NCI-H524 treated with DMSO at 0.1 percent for 48 hours (cell line): ENCODE results near the gene CMIP.

ENCODE experiments used
- DNase-seq: peaks from one replicate; lab custom pipeline; 2025; lab: John Stamatoyannopoulos, UW

The CMIP gene

DNA sequence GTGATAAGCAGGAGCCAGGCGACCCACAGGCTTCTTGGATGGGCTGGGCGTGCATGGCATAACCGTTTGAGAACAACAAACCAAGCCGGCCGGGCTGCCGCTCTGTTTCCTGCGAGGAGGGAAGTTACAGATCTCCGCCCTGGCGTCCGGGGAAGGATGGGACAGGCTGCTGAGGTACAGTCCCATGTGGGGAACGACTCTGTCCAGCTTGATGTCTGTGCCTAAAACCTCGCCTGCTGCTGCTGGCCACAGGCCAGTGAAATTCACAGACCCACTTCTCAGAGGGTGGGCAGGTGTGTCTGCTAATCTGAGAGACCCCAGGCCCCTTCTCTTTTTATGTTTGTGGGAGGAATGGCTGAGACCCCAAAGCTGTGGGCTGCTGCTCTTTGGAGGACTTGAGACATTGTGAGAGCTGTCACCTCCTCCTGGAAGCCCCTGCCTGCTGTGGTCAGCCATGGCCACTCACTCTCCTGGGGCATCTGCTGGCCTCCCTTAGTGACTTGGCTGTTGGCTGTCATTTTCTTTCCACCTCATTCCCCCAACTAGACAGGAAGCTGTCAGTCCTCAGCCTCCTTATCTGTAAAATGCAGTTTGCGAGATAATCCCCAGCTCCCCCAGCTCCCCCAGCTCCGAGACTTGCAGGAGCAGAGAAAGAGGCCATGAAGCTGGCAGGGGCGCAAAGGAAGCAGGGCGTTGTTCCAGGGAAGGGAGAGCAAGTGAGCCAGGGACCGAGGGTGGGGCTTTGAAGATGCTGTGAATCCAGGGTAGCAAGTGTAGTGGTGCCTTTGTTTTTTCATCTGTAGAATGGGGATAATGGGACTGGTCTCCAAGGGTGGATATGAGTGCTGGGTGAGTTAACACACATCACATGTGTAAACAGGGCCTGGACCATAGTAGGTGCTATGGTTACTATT, 51.0 kb downstream of the CMIP start:
- no peak for DNase-seq

DNA sequence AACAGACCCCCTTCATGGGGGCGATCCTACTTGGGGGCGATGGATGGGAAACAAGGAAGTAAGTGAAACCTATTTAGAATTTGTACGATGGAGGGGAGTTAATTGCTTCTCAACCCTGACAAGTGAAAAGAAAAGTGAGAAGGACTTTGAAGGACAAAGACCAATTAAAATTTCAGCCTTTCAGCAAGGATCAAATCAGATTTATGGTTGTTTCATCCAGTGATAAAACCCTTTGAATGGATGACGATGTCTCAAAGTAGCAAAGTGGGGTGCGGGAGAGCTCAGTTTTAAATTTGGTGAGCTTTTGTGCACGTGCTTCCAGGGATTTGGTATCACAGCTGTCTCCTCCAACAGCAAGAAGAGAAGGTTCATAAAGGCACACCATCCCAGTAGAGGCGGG, 51.7 kb downstream of the CMIP start:
- no peak for DNase-seq

DNA sequence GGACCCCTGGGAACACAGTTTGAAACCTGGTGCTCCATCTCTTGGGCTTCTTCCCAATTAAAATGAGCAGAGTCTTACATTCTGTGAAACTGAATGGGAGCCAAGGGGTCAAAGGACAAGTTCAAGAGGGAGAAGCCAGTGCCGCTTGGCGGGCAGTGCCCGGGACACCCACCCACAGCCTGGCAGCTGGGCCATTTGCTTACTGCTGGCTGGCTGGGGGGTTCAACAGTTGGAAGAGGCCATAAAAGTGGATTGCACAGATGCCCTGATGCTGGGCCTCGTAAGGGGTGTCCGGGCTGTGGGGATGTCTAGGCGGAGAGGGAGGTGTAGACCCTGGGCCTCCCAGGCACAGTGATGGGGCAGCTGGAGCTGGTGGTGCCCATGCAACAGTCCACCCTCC, 52.1 kb downstream of the CMIP start:
- no peak for DNase-seq

DNA sequence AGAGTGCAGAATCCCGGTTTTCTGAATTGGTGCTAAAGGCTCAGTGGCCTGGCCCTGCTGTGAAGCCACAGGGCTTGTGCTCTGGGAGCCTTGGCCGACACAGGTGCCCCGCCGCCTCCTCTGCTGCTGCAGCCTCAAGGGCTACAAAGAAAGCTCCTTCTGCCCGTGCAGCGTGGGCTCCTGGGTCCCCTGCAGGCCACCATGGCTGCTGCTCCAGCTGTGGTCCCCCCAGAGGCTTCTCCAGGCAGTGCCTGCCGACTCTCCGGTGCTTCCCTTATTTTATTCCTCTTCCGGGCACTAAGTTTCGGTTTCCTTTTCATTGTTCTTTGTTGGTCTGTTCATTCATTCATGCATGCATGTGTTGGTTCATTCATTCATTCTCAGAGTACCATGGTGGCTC, 53.1 kb downstream of the CMIP start:
- DNase-seq, result no peak

DNA sequence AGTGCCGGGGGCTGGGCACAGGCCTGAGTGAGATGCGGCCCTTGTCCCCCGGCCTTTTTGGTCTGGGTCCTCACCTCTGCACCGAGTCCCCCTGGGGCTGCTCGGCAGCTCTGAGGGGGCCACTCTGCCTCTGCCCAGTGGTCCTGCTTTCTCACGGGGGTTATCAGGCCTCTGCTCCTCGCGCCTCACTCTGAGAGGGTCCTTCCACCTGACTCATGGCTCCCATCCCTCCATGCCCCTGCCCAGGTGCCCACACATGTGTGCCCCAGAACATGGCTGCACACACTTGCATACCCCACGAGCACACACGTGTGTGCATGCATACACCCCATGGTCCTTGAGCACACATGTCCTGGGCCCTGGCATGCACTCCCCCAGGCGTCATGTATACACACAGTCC, 53.7 kb downstream of the CMIP start:
- no peak for DNase-seq

DNA sequence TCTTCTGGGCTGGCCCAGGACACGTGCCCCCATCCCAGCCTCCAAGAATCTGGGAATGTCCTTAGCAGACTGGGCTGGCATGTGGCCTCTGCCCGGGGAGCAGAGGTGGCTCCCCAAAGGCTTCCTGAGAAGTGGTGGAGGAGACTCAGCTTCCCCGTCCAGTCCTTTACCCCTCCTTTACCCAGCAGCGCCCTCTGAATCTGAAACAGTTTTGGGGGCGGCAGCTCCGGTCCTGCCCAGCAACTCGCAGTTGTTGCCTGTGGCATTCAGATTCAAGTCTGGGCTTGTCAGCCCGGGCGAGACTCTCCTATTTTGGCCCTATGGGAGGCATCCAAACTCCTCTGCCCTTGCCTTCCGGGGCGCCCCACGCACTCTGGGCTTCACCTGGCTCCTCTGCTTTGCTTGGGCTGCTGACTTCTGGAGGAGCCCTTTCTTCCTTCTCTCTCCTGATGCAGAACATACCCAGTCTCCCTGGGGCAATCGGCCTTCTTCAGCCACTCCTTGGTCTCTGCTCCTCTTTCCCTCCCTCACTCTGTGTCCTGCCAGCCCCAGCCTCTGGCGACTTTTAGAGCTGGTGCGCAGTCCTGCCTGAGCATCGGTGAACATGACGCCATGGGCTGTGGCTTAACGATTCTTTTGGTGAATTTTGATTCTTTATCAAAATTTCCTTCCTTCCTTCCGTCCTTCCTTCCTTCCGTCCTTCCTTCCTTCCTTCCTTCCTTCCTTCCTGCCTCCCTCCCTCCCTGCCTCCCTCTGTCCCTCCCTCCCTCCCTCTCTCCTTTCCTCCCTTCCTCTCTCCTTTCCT, 55.2 kb downstream of the CMIP start:
- DNase-seq, result no peak

DNA sequence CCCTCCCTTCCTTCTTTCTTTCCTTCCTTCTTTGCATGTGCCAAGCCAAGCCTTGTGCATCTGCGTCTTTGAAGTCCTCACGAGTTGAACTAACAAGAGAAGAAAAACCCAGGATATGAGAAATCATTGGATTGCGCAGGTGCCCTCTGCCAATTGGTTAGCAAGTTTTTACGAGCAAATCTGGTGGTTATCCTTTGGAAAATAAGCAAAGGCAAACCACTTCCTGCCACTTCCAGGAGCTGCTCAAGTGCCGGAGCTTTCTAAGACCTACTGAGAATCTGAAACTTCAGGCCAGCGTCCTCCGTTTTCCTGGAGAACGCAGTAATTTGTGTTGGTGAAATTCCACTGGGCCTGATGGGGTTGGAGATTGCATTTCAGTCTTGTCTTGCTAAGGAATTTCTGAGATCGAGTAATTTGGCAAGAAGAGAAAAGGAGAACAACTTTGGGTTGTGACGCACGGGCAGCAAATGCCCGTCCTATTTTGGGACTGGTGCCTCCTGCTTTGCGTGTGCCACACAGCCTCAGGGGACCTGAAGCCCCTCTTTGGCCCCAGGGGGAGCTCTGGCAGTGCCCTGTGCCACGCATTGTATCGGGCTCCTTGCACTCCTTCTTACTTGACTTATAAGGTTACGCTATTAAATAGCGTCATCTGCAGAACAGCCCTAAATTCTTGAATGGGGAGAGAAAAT, 56.4 kb downstream of the CMIP start:
- no peak for DNase-seq

DNA sequence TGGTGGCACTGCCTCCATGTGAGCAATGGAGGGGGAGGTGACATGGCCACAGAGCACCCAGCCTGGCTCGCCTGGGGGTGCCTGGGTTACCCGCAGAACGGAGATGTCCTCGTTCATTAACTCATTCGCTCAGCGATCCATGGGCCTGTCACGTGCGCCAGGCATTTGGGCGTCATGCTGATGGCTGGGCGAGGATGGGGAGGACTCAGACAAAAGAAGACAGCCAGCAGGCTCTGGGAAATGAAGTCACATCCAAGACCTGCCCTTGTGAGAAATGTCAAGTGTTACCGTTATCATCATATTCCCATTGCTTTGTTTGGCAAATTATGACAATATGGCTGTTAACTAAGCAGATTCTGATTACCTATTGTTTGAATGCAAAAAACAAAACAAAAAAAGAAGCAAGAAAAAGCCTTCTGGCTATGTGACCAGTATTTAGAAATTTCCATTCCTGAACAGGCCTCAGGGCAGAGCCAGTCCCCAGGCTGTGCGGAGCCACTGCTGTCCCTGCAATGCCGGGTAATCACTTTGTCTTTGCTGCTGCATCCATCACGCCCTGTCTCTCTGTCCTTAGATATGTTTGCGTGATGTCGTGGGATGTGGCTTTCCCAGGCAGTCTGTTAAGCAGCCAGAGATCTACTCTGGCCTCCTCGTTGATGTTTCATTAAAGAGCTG, 57.9 kb downstream of the CMIP start:
- DNase-seq, result no peak

DNA sequence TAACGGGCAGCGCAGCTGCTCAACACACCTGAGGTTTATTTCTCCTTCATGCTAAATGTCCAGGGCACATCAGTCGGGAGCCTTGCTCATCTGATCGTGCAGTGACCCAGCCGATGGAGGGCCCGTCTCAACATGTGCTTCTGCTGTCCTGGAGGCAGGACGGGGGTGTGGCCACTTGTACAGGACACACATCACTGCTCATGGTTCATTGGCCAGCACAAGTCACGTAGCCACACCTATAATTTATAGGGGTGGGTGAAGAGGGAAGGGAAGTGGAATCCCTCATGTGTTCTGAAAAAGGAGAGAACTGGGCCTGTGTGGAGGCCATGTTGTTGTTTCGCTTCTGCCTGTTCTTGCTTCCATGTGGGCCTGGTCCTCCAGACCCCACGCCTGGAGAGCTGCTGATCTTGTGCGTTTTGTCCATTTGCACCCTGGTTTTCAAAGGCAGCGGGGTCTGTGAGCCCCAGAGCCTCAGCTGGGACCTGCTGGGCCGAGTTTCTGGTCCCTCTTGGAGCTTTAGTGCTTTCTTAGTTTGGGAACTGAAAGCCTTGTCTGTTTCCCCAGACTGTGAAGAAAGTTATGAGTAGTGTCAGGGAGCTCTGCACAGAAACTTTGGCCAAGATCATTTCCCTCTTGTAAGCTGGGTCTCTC, 60.5 kb downstream of the CMIP start:
- no peak for DNase-seq

DNA sequence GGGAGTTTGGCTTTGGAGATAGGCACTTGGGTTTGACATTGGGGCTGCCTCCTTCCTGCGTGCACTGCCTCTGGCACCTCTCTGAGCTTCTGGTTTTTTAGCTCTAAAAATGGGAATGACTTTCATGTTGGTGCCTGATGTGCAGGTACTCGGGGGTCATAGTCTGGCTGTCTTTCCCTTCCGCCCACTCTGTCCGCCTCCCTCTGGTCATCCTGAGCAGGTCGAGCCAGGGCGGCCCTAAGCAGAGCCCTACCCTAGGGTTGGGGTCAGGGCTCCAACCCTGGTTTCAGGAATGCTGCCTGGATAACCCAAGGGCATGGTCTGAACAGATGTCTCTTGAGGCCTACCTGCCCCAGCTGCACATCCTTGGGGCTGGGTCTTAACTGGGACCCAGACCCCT, 64.8 kb downstream of the CMIP start:
- no peak for DNase-seq

DNA sequence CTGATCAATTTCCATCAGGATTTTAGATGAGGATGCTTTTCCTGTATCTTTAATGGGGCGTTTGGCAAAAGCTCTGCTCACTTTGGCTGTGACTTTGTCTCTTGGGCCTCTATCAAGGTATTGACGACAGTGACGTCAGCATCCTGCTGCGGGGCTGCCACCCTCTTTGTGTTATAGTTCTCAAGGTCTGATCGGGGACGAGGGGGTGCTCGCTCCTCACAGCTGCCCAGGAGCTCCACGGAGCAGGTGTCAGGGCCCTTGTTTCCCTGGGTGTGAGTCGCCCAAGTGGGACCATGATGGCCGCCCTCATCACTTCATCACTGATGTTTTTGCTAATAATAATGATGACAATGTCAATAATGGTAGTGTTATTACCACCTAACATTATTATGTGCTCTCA, 65.4 kb downstream of the CMIP start:
- DNase-seq, result no peak

DNA sequence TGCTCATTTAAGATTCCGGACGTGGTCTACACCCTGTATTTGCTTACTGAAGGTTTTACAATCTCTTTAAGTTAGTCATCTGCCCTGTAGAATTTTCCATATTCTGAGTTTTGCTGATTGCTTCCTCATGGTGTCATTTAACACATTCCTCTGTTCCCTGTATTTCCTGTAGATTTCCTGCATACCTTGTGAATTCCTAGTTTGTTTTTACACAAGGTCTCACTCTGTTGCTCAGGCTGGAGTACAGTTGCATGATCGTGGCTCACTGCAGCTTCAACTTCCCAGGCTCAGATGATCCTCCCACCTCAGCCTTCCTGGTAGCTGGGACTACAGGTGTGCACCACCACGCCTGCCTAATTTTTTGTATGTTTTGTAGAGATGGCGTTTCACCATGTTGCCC, 66.8 kb downstream of the CMIP start:
- DNase-seq, result no peak

DNA sequence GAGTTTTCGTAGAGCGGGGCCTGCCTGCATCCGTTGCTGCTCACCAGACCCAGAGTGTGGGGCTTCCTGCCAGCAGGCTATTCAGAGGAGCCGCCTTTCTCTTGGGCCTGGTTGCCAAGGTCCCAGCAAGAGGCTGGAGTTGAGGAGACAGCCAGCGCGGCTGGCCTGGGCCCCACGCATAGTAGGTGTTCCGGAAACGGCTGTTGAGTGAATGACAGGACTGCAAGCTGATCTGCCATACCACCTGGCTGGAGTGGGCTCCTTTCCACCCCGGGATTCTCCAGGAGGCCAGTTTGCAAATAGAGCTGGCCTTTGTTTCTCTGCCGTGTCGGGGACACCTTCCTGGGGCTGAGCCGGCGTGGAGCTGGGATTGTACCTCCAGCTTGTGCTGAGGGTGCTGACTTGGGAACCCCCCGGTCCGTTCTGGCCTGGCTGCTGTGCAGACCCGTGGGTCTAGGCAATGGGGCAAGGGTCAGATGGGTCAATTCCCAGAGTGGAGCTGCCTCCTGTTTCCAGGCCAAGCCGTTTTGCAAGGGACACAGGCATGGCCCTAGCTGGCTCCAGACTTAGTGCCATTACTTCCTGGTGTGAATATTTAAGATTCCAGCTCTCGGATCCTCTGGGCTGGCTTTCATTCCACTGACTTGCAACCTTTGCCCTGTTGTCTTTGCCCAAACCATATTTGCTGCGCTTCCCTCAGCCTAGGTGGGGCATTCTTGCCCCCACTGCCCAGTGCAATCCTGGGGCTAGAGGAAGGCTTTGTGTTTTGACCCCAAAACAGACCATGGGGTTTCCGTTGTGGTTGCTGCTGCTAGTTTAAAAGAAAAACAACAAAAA, 68.8 kb downstream of the CMIP start:
- no peak for DNase-seq

DNA sequence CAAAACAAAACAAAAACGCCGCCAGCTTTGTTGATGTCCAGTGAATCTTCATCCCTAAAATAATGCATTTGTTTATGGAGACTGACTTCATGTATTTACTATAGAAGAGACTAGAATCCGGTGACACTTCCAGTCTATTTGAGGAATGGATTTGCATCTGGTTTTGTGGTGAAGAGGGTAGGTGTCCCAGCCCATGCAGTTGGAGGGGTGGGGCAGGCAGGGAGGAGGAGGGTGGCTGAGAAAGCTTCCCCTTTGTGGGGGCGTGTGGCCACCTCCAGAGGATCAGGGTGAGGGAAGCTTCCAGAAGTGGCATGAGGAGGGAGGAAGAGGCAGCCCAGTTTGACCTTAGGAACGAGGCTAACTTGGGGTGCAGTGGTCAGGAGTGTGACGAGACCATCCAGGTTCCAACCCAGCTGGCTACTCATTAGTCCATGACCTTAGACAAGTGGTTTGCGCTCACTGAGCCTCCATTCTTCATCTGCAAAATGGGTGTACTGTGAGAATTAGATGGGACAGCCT, 69.5 kb downstream of the CMIP start:
- no peak for DNase-seq

DNA sequence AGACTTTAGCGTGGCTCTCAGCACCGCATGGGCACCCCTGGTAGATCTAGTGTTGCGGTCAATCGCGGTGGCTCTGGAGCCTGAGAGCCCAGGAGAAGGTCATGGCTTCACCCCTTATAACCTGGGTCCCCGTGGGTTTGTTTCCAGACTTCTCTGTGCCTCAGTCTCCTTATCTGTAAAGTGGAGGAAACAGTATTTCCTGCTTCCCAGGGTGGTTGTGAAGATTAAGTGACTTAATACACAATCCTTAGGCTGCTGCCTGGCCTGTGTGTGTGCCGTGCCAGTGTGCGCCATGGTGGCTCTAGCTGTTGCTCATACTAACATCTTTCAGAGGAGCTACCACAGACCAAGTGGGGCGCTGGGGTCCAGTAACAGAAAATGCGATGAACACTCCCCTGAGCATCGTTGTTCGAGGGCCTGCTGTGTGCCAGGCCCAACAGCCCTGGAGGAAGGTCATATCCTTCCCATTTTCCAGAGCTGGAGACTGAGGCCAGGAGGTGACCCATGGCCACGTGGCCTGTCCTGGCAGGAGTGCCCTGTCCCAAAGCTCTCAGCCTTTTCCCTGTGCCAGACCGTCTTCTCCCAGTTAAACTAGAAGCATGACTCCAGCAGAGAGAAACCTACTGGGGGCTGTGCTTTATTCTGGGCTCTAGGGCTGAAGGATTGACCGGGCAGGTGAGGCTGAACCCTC, 70.1 kb downstream of the CMIP start:
- no peak for DNase-seq

DNA sequence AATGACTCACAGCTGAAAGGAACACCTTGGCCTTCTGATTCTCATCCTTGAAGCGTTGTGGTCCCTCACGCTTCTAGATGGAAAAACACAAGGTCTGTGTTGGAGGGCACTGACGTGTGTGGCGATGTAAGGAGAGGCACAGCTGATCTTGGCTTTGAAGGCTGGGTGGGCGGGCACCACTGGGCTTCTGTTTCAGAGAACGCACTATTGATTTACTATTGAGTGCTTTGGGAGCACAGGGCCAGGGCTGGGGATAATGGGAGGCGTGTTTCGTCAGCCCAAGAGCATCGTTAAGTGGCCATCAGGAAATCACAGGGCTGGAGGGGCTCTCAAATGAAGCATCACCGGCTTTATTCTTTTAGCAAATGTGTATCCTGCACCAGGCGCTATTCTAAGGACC, 70.7 kb downstream of the CMIP start:
- no peak for DNase-seq

DNA sequence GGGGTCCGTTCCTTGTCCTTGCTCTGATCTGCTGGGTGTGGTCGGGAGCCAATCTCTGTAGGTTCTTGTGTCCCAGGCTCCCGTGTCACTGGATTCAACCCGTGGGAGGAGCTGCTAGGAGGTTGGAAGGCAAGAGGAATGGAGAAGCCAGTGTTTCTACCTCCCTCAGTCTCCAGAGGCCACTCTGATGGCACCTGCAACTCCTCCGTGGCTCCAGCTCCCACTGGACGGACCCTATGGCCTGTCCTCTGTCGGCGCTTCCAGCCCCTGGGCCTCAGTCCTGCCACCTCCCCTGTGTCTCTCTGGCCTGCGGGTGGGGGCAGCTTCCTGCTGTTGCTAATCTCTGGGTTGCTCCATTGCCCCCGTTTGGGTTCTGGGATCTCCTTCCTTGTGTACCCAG, 71.1 kb downstream of the CMIP start:
- DNase-seq, result no peak

DNA sequence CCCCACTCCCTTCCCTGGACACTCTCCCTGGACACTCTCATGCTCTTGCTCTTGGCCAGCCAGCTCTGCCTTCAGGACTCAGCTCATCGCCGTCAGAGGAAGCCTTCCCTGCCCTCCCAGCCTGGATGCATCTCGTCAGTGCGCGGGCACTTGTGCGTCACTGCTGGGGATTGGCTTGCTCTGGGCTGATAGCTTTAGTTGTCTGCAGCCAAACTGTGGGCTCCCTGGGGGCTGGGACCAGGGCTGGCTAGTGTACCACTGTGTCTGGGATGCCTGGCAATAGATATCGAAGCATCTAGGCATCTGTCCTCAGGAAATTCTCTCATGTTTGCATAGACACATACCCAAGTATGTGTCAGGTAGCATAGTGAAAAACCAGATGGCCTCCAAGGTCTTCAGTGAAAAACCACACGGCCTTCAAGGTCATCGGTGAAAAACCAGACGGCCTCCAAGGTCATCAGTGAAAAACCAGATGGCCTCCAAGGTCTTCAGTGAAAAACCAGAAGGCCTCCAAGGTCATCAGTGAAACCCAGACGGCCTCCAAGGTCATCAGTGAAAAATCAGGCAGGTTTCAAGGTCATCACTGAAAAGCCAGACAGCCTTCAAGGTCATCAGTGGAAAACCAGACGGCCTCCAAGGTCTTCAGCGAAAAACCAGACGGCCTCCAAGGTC, 72.0 kb downstream of the CMIP start:
- no peak for DNase-seq

DNA sequence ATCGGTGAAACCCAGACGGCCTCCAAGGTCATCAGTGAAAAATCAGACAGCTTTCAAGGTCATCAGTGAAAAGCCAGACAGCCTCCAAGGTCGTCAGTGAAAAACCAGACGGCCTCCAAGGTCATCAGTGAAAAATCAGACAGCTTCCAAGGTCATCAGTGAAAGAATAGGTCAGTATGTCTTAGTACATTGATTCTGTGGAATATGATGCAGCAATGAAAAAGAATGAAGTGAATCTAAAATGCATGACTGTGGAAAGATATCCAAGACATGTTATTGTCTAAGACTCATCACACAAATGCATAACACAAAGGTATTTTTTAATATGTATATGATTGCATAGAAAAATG, 72.5 kb downstream of the CMIP start:
- no peak for DNase-seq
